Vagina (tissue), 2 donors: ENCODE data around the gene GPRIN1. TPM values are rescaled to one million over a fixed set of nuclear protein-coding genes. Genes with fewer than 3 reads are reported as not detected.

ENCODE experiments used
- DNase-seq, 2 donors: peaks; one replicate each; pipeline ENCODE4 v3.0.0-alpha.2; 2017; ENCODE audit errors: extremely low spot score in 2 of 2
- H3K27ac ChIP-seq: fragments of 200-600 bp; sonication (generic); one replicate; pipeline ENCODE4 v1.5.1; 2019
- H3K27me3 ChIP-seq: fragments of 200-600 bp; sonication (generic); one replicate; pipeline ENCODE4 v1.5.1; 2019
- H3K36me3 ChIP-seq, 2 donors: fragments of 200-600 bp; sonication (generic); one replicate each; pipeline ENCODE4 v1.5.1; 2017 to 2019
- H3K4me1 ChIP-seq: fragments of 200-600 bp; sonication (generic); one replicate; pipeline ENCODE4 v1.5.1; 2019
- H3K4me3 ChIP-seq, 2 donors: fragments of 200-600 bp; sonication (generic); 1 replicate in 1 of 2; 2 replicates in 1 of 2; pipeline ENCODE4 v1.5.1; 2016 to 2019
- H3K9me3 ChIP-seq: fragments of 200-600 bp; sonication (generic); one replicate; pipeline ENCODE4 v1.5.1; 2019
- POLR2A ChIP-seq, 2 donors: fragments of 450-650 bp; IDR thresholded peaks; one replicate each; pipeline ENCODE4 v1.6.1; 2017; ENCODE audit warnings: antibody characterized with exemption in 2 of 2, mild to moderate bottlenecking in 2 of 2, moderate library complexity in 2 of 2
- POLR2AphosphoS5 ChIP-seq, 2 donors: sonication (generic); formaldehyde crosslinking; IDR thresholded peaks; one replicate each; pipeline ENCODE4 v1.9.0; 2017; ENCODE audit warnings: antibody characterized with exemption in 2 of 2, mild to moderate bottlenecking in 2 of 2, low read depth in 1 of 2; ENCODE audit not compliant: insufficient read depth in 1 of 2
- intact Hi-C: fragments of 100-400 bp; cut with DNase I; formaldehyde crosslinking; loops from one replicate; pipeline ENCODE4 v1.15.1; 2023
- total RNA-seq: library from RNA; depleted of rRNA; stranded (reverse); fragments of >200 nt; gene quantifications from one replicate; pipeline ENCODE4 v1.2.3, GENCODE V29; 2016
- TF ChIP-seq, protein P1 (sequence below), 3 experiments: fragments of 450-650 bp in 2 of 3; fragments of 200-600 bp in 1 of 3; sonication (generic) in 1 of 3; IDR thresholded peaks; one replicate each; pipeline ENCODE4 v1.5.1; 2017 to 2019; ENCODE audit warnings: antibody characterized with exemption in 3 of 3, mild to moderate bottlenecking in 2 of 3, moderate library complexity in 2 of 3

Gene GPRIN1
- total RNA-seq, 1 donor from 2014 or later, result 0.49 TPM

DNA sequence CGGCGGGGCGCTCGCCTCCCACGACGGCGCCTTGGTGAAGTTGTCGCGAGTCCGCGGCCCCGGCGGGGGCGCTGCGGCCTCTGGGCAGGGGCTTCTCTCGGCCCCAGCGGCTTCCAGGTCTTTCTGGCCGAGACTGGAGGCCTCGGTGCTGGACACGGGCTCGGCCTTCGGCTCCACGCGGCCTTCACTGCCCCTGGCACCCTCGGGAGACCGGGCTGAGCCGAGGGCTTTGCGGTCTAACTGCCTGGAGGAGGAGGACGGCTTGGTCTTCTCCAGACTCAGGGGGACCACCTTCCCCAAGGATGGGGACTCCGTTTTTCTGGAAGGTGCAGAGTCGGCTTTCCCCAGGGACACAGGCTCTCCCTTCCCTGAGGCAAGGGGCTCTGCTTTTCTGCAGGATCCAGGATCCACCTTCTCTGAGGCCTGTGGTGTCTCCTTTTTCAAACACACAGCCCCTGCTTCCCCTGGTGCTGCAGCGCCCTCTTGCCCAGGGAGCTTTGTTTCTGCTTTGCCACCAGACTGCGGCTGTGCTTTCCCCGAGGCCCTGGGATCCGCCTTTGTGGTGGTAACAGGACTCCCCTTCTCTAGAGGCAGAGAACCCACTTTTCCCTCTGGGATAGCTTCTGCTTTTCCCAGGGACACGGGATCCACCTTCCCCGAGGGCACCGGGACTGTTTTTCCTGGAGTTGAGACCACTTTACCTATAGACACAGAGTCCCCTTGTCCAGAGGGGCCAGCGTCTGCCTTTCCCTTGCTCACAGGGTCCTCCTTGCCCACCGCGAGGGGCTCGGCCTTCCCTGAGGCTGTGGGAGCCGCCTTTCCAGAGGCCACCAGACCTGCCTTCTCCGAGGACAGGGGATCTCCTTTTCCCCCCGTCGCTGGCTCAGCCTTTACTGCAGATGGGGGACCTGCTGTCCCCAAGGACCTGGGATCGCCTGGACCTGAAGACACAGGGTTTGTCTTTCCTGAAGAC is 12.3 kb downstream of the GPRIN1 start:
- peak overlapping the region in 1 of 2 donors; percentile 27 for H3K4me3 ChIP-seq
- H3K27me3 ChIP-seq, result no peaks in the 10 kb centered on the region
- no peak for TF ChIP-seq POLR2A (IDR thresholded peaks at IDR 0.05)
- TF ChIP-seq POLR2AphosphoS5 (IDR thresholded peaks at IDR 0.05; ENCODE audit: insufficient read depth in 1 of 2, low read depth in 1 of 2), result no peak
- TF ChIP-seq, protein P1, sequence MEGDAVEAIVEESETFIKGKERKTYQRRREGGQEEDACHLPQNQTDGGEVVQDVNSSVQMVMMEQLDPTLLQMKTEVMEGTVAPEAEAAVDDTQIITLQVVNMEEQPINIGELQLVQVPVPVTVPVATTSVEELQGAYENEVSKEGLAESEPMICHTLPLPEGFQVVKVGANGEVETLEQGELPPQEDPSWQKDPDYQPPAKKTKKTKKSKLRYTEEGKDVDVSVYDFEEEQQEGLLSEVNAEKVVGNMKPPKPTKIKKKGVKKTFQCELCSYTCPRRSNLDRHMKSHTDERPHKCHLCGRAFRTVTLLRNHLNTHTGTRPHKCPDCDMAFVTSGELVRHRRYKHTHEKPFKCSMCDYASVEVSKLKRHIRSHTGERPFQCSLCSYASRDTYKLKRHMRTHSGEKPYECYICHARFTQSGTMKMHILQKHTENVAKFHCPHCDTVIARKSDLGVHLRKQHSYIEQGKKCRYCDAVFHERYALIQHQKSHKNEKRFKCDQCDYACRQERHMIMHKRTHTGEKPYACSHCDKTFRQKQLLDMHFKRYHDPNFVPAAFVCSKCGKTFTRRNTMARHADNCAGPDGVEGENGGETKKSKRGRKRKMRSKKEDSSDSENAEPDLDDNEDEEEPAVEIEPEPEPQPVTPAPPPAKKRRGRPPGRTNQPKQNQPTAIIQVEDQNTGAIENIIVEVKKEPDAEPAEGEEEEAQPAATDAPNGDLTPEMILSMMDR (IDR thresholded peaks at IDR 0.05), result no peak

DNA sequence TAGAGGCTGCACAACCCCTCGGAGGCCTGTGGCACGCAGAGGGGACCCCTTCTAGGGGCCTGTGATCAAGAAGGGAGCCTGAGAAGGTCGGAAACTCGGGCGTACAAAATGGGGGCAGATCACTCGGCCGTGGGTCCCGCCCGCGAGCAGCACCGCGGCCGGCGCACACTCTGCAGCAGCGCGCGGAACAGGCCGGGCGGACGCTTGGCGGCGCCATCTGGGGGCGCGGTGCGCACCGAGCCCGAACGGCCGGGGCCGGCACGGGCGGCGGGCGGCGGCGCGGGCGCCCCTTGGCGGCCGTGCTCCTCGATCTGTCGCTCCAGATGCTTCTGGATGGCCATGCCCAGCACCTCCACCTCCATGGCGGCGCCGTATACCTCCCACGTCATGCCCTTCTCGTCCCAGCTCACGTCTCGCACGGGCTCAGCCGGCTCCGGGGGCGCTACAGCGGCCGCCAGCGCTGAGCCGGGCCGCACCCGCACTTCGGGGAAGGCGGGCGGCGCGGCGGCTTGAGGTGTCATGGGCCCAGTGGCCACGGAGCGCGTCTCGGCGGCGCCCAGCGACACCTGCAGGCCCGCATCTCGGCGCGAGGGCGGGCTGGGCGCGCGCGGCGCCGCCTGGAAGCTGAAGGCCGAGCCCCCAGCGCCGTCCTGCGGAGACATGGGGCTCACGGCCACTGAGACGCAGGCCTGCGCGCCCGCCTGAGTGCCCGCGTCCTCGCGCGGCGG is 13.1 kb downstream of the GPRIN1 start:
- H3K27ac ChIP-seq, result no peak overlapping the region
- H3K36me3 ChIP-seq, result no peaks in the 10 kb centered on the region
- intact Hi-C loops, result no loop called here
- DNase-seq, result no peak
- no peak for TF ChIP-seq POLR2A (IDR thresholded peaks at IDR 0.05)
- TF ChIP-seq, protein P1 (IDR thresholded peaks at IDR 0.05), result peak in 1 of 3 experiments; percentile 18
- H3K27me3 ChIP-seq, result no peaks in the 10 kb centered on the region
- peak overlapping the region; percentile 27 to 37 for H3K4me3 ChIP-seq
- no peaks in the 10 kb centered on the region for H3K4me1 ChIP-seq
- no peaks in the 10 kb centered on the region for H3K9me3 ChIP-seq

More for the DNA sequence above, 12.3 kb downstream of the GPRIN1 start:
- intact Hi-C loops, result no loop called here
- Histone ChIP-seq H3K4me1 (no peaks in the 10 kb centered on the region), H3K27ac (no peak overlapping the region), H3K36me3 (no peaks in the 10 kb centered on the region), H3K9me3 (no peaks in the 10 kb centered on the region)
- DNase-seq, result no peak

GRCh38 chr5:176596069-176596644 is 13.8 kb downstream of the GPRIN1 start:
- no peaks in the 10 kb centered on the region for H3K4me1 ChIP-seq
- TF ChIP-seq, protein P1 (IDR thresholded peaks at IDR 0.05), result no peak
- no peak for TF ChIP-seq POLR2AphosphoS5 (IDR thresholded peaks at IDR 0.05; ENCODE audit: insufficient read depth in 1 of 2, low read depth in 1 of 2)
- no peak for TF ChIP-seq POLR2A (IDR thresholded peaks at IDR 0.05)
- H3K27me3 ChIP-seq, result no peaks in the 10 kb centered on the region
- H3K36me3 ChIP-seq, result no peaks in the 10 kb centered on the region
- intact Hi-C loops, result no loop called here
- DNase-seq, result no peak
- H3K9me3 ChIP-seq, result no peaks in the 10 kb centered on the region
- no peak overlapping the region for H3K27ac ChIP-seq
- no peak overlapping the region for H3K4me3 ChIP-seq

DNA sequence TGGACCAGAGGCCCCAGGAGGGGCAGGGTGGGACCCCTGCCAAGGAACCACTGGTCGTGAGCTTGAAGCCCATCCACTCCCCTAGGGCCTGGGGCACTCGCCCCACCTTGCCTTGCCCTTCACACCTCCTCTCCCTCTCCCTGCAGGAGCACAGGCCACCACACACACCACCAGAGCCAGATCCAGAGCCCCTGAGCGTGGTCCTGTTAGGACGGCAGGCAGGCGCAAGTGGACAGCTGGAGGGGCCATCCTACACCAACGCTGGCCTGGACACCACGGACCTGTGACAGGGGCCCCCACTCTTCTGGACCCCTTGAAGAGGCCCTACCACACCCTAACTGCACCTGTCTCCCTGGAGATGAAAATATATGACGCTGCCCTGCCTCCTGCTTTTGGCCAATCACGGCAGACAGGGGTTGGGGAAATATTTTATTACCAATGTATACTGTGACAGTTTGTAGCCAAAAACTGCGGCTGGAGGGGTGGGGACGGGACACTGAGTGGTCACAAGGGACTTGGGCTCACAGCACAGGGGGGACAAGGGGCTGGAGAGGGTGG is 14.5 kb downstream of the GPRIN1 start:
- H3K4me1 ChIP-seq, result no peaks in the 10 kb centered on the region
- H3K4me3 ChIP-seq, result no peak overlapping the region
- H3K9me3 ChIP-seq, result no peaks in the 10 kb centered on the region
- no peak for DNase-seq
- intact Hi-C loops, result no loop called here
- no peaks in the 10 kb centered on the region for H3K36me3 ChIP-seq
- TF ChIP-seq, protein P1 (IDR thresholded peaks at IDR 0.05), result no peak
- TF ChIP-seq POLR2AphosphoS5 (IDR thresholded peaks at IDR 0.05; ENCODE audit: insufficient read depth in 1 of 2, low read depth in 1 of 2) (no peak), POLR2A (IDR thresholded peaks at IDR 0.05) (no peak)
- no peaks in the 10 kb centered on the region for H3K27me3 ChIP-seq
- no peak overlapping the region for H3K27ac ChIP-seq
